GM20000 (cell line): ENCODE results near the gene CNPY1.

Experiments
- DNase-seq: peaks from one replicate; pipeline ENCODE4 v3.0.0; 2012; ENCODE audit warnings: low spot score
- TF ChIP-seq, protein P1 (sequence below): IDR thresholded peaks from 2 replicates; pipeline ENCODE4 v1.5.1; 2012; ENCODE audit warnings: mild to moderate bottlenecking, control low read depth; ENCODE audit errors: extremely low read depth, missing control alignments

CNPY1 gene

GRCh38 chr7:155576900-155577508 is 30.6 kb upstream of the CNPY1 start:
- DNase-seq: no peak
- TF ChIP-seq, protein P1, sequence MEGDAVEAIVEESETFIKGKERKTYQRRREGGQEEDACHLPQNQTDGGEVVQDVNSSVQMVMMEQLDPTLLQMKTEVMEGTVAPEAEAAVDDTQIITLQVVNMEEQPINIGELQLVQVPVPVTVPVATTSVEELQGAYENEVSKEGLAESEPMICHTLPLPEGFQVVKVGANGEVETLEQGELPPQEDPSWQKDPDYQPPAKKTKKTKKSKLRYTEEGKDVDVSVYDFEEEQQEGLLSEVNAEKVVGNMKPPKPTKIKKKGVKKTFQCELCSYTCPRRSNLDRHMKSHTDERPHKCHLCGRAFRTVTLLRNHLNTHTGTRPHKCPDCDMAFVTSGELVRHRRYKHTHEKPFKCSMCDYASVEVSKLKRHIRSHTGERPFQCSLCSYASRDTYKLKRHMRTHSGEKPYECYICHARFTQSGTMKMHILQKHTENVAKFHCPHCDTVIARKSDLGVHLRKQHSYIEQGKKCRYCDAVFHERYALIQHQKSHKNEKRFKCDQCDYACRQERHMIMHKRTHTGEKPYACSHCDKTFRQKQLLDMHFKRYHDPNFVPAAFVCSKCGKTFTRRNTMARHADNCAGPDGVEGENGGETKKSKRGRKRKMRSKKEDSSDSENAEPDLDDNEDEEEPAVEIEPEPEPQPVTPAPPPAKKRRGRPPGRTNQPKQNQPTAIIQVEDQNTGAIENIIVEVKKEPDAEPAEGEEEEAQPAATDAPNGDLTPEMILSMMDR: no peak

DNA sequence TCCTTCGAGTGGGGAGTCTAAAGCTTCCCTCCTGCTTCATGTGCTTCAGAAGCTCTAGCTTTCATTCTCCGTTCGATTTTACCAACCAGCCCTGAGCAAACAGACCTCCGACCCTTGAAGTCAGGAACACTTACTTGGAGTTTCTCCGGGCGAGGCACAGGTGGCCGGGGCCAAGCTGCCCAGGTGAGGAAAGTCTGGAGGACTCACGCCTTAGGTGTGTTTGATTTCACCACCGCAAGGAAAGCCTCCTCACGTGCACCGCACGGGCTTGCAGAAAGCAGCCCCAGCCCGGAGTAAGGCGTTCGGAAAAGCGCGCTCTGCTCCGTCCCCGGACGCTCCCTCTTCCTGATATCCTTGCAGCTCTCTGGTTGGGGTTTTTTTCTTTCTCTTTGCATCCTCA is 30.1 kb upstream of the CNPY1 start:
- TF ChIP-seq, protein P1: no peak

DNA sequence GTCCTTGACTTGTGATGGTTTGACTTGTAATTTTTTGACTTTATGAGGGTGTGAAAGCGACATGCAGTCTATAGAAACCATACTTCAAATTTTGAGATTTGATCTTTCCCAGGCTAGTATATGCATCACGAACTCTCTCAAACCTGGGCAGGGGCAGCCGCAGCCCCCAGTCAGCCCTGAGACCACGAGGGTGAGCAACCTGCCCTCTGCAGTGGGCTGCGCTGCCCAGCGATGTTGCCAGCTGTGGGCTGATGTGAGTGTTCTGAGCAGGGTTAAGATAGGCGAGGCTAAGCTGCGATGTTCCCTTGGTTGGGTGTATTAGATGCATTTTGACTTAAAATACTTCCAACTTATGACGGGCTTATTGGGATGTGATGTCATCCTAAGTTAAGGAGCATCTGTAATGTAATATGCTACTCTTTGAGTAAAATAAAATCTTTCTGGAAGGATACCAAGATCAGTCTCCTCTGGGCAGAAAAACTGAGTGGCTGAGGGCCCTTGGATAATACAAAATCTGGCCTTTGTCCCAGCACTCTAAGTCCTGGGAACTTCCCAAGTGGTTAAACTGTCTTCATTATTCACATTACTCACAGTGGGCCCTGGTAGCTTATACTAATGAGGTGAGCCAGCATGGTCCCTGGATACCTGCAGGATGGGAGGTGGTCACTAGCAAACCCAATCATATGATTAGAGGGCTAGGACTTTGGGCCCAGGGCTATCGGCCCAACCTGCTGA is 28.4 kb upstream of the CNPY1 start:
- TF ChIP-seq, protein P1: no peak
- no peak for DNase-seq

More for the DNA sequence above, 30.1 kb upstream of the CNPY1 start:
- no peak for DNase-seq

- TF ChIP-seq, protein P1: no peak
- DNase-seq: no peak
These were observed 25.4 kb upstream of the CNPY1 start for GRCh38 chr7:155571581-155572345.

DNA sequence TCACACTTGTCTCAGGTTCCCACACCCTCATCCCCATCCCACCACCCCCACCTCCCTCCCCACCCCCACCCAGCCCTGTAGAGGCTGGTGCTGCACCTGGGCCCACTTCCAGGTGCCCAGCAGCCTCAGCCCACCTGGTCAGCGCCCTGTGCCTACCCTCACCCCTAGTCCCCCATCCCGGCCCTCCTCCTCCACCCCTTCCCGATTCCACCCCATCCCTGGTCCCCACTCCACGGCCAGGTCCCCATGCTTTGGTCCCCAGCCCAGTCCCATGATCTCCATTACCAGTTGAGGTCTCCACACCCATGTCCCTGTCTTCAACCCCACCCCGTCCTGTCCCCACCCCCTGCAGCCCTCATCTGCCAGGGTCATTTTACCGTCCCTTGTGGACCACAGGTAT is 24.6 kb upstream of the CNPY1 start:
- TF ChIP-seq, protein P1: no peak
- DNase-seq: no peak

DNA sequence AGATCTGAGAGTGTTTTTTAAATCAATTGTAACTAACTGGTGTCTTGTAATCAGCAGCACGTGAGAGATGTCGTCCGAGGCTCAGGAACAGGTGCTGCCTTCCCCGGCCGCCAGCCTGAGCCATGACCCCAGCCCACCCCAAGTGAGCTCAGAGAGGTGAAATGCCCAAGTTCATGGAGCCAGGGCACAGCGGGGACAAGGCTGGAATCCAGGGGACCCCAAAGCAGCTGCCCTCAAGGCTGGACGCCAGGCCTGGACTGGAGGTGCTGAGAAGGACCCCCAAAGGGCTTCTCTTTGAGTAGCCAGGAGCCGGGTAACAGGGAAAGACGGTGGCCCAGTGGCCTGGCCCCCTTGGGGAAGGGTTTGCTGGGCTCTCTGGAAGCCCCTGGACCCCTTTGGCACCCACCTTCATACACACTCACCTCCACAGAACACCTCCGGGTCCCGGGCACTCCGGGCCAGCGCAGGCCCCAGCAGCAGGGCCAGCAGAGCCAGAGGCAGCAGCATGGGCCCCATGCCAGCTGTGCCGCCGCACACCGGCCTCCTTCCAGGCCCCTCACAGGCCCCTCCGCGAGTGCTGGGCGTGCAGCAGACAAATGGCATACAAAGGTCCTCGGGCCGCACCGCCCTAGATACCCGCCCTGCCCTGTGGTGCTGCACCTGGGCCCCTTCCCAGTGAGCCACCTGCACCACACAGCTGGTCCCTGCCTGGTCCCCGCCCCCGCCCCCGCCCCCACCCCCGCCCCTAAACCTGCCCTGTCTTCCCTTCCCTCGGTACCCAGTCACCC is 24.0 kb upstream of the CNPY1 start:
- no peak for DNase-seq
- TF ChIP-seq, protein P1: no peak
